C4-2B (cell line): ENCODE data around the gene PLXNA2.

Experiments
- H3K27ac ChIP-seq: fragments of 450-650 bp; 2 replicates; pipeline ENCODE4 v1.5.1; 2017
- ZFX ChIP-seq: fragments of 450-650 bp; IDR thresholded peaks from 2 replicates; pipeline ENCODE4 v1.6.1; 2017
- TF ChIP-seq, protein P1 (sequence below): fragments of 450-650 bp; conservative IDR thresholded peaks from 2 replicates; pipeline ENCODE4 v1.5.1; 2017; ENCODE audit warnings: mild to moderate bottlenecking

The PLXNA2 gene

GRCh38 chr1:208134491-208134890 lies 109.7 kb downstream of the PLXNA2 start:
- TF ChIP-seq, protein P1, sequence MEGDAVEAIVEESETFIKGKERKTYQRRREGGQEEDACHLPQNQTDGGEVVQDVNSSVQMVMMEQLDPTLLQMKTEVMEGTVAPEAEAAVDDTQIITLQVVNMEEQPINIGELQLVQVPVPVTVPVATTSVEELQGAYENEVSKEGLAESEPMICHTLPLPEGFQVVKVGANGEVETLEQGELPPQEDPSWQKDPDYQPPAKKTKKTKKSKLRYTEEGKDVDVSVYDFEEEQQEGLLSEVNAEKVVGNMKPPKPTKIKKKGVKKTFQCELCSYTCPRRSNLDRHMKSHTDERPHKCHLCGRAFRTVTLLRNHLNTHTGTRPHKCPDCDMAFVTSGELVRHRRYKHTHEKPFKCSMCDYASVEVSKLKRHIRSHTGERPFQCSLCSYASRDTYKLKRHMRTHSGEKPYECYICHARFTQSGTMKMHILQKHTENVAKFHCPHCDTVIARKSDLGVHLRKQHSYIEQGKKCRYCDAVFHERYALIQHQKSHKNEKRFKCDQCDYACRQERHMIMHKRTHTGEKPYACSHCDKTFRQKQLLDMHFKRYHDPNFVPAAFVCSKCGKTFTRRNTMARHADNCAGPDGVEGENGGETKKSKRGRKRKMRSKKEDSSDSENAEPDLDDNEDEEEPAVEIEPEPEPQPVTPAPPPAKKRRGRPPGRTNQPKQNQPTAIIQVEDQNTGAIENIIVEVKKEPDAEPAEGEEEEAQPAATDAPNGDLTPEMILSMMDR = no peak
- no peak for TF ChIP-seq ZFX
- no peak overlapping the region for H3K27ac ChIP-seq

DNA sequence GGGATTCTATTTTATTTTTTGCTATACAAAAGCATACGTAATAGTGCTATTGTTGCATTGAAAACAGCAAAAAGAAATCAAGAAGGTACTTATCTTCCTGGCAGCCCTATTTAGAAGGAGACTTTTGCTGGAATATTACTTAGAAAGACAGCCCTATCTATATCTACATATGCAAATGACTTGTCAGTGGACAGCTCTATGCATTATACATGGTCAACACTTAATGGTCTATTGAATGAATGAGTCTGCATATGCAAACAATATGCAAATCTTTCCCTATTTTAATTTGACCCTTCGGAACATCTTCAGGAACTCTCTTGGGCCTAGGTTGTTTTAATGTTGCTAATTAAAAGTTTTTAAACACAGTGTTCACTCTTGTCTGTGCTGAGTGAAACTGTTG lies 110.8 kb downstream of the PLXNA2 start:
- H3K27ac ChIP-seq = no peak overlapping the region
- TF ChIP-seq, protein P1 = no peak
- no peak for TF ChIP-seq ZFX

GRCh38 chr1:208132287-208132882 lies 111.8 kb downstream of the PLXNA2 start:
- TF ChIP-seq, protein P1 = peak; percentile 98
- TF ChIP-seq ZFX = no peak
- H3K27ac ChIP-seq = no peak overlapping the region

DNA sequence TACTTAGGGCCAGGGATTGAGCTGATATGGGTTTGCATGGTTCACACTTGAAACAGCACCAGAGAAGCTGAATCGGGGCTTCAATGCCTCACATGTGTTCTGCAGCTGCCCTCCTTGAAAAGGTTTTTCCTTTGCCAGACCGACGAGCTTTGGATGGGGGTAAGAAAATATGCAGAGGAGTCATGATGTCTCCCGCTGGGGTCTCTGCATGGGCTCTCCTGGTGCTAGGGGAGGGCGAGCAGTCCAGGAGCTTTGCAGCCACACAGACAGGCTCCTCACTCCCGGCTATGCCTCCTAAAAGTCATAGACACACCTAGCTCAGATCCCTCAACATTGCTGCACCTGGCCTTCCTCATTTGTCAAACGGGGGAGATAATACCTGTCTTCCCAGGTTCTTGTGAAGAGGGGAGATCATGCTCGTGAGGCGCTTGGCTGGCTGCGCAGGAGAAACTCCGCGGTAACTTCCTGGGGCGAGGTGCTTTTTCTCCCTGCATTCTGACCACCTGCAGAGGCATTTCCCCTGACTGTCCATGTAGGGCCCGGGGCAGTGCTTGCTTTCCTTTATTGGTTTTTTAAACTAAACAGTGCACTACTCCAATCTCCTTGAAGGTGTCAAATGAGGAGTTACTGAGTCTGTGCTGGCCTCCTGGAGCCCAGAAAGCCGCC lies 112.4 kb downstream of the PLXNA2 start:
- no peak for TF ChIP-seq ZFX
- TF ChIP-seq, protein P1 = no peak
- no peak overlapping the region for H3K27ac ChIP-seq

DNA sequence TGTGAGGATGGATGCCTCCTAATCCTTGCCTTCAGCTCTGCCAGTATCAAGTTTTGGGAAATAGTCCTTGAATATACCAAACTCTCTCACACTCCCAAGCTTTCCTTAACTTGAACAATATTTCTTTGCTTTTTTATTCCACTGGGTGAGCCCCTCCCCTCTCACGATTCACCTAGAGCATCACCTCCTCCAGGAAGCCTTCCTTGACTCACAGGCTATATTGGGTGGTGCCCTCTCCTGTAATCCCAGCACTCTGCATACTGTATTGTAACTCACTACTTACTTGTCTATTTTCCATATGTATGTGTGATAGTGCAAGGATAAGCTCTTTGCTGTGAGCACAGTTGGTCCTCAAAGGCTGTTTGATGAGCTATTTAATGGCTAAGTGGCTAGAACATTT lies 114.7 kb downstream of the PLXNA2 start:
- TF ChIP-seq ZFX = no peak
- no peak overlapping the region for H3K27ac ChIP-seq

- no peak overlapping the region for H3K27ac ChIP-seq
- no peak for TF ChIP-seq ZFX
- TF ChIP-seq, protein P1 = no peak
These were observed 115.1 kb downstream of the PLXNA2 start for GRCh38 chr1:208129060-208129459.

DNA sequence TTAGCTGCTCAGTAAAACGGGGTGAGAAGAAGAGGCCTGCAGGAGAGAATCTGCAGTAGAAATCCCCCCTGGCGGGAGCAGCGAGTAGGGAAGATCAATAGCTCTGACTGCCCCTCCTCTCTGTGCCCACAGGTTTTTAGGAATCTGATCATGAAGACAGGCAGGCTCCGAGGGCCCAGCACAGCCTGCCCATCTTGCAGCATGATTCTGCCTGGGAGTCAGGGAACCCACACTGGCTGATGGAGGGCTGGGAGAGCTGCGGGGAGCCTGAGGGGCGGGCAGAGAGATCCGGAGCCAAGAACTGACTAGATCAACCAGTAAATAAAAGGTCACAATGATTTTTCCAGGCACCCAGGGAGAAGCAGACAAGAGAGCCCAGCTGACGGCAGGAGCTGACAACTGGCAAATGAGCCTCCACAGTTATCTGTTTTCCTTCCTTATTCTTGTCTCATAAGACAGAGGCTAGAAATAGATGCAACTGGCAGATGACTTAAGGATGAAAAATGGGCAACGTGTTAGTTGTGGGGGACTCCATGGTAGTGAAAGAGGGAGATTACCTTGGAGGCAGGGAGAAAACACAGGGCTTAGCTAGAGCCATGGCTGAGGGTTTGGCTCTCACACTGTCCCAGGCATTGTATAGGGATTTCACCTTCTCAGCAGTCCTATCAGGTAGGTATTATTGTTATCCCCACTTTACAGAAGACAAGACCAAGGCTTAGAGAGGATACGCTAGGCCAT lies 116.2 kb downstream of the PLXNA2 start:
- H3K27ac ChIP-seq = no peak overlapping the region
- TF ChIP-seq, protein P1 = no peak
- no peak for TF ChIP-seq ZFX
